HL-60/S4 (cell line): ENCODE measurements around the gene RAPGEF4.
"Not testable (repeated sequence)": the region's sequence is repeated elsewhere in the genome, so short reads cannot be mapped to it uniquely, and the experiment has no call there.

Source experiments
- in situ Hi-C: fragments of 300-500 bp; cut with MboI; formaldehyde crosslinking; loops from 2 replicates; pipeline ENCODE4 v1.14.3; 2022; ENCODE audit warnings: low sequenced_read_pairs

RAPGEF4 gene

DNA sequence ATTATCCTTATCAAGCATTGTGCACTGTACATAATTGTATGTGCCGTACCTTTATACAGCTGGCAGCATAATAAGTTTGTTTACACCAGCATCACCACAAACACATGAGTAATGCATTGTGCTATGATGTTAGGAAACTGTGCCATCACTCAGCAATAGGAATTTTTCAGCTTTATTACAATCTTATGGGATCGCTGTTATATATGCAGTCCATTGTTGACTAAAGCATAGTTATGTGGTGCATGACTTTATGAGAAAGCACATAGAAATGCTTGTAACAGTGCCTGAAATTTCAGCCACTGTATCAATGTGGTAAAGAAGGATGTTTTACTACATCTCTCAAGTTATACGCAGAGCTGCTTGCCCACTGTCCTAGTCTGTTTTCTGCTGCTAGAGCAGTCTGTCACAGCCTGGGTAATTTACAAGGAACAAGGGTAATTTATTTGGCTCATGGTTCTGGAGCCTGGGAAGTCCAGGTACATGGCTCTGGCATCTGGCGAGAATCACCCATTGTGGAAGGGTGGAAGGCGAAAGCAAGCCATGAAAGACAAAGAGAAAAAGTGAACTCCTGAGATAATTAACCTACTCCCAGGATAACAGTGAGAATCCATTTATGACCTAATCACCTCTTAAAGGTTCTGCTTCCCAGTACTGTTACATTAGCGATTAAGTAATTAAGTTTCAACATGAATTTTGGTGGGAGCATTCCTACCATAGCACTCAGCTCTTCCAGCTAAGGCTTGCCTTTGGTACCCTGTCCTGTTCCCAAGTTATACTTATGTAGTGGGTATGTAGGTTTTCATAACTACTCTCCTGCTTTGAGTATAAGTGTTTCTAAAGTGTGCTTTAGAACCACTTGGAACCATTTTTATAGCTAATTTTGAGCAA, 344.6 kb downstream of the RAPGEF4 start:
- in situ Hi-C loops, result no loop called here

DNA sequence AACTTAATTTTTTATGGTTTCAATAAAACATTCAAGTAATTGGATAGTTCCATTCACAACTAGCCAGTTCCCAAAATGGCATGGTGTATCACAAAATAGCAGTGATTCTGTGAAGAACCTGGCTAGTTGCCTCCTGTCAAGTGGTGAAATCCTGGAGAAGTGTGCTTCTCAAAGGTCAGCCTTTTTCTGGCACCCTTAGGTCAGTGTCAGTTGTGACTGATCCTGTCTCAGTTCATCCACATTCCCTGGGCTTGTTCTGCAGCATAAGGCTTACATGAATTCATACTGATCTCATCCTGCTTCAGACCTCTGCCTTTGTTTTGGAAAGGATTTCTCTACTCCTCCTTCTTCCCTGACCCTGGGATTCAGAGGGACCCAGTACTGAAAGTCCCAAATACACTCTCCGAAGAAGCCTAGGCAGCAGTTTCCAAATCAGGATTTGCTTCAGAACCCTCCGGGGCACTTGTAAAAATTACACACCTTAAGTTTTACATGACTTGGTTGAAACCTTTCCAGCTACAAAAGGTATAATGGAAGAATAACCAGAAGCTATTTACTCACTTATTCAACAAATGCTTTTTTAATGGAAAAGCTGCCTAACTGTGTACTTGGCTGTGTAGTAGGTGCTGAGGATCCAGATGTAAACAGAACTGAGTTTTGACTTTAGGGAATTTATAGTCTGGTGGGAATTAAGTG, 351.0 kb downstream of the RAPGEF4 start:
- in situ Hi-C loops, result no loop called here

DNA sequence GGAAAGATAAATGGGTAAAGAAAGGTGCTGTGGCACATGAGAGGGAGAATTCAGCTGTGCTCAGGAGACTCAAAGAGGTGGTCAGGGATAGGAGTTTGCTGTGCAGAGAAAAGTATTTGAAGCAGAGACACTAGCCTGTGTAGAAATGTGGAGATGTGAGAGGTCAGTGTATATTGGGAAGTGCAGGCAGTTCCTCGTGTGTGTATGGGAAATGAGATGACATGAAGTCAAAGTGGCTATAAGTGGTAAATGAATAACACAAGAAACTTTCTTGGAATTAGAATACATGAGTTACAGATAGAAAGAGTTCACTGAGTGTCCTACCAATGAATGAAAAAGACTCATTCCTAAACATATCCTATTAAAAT, 351.6 kb downstream of the RAPGEF4 start:
- in situ Hi-C loops, result no loop called here

DNA sequence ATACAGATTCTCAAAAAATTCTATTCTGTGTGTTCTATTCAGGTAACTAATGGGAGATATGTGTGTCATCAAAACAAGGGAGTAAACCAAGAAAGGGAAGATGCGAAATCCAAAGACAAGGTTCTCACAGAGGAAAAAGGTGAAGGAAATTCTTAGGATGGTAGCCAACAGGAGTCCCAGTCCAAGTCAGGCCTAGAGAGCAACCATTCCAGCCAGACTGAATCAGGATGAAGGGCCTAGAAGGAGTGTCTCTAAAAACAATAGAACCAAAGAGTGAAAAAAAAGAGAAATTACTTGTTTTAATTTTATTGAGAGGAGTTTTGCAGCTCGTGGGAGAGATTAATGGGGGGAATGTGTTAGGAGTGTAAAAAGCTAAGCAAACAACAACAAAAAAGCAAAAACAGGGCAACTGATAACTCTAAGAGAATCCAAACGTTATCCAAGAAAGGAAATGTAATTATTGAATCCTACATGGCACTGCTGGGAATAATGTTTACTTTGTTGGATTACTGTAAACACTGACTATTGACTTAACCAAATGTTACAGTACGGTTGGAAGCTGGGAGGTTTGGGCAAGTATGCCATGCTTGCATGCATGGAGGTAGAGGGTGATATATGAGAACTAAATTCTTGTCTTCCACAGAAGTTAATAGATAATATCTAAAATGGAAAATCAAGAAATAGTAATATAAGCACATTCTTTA, 352.3 kb downstream of the RAPGEF4 start:
- in situ Hi-C loops, result no loop called here

DNA sequence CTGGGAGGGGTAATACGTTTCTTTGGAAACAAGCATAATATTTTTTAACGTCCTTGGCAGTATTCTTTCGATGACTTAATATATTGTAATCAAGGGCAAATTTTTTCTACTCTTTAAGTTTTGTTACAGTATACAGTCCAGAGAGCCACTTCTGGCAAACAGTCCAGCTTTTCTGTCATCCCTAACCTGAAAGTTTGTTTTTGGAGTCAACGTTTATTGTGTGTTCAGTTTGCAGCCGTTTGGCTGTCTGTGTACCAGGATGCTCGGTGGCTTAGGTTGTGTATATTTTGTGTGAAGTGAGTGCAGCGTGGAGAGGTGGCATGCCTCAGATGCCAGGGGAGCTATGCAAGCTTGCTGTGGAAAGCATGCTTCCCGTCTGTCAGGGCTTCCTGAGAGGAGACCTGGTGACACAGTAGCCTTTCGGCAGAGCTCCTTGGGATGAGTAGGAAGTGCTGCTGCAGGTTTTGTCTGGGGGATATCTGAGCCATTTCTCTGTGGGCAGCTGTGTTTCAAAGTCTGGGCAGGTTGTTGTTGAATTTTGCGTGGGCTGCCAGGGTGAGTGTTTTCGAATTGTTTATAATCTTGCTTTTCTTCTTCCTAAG, 354.7 kb downstream of the RAPGEF4 start:
- in situ Hi-C loops, result no loop called here

DNA sequence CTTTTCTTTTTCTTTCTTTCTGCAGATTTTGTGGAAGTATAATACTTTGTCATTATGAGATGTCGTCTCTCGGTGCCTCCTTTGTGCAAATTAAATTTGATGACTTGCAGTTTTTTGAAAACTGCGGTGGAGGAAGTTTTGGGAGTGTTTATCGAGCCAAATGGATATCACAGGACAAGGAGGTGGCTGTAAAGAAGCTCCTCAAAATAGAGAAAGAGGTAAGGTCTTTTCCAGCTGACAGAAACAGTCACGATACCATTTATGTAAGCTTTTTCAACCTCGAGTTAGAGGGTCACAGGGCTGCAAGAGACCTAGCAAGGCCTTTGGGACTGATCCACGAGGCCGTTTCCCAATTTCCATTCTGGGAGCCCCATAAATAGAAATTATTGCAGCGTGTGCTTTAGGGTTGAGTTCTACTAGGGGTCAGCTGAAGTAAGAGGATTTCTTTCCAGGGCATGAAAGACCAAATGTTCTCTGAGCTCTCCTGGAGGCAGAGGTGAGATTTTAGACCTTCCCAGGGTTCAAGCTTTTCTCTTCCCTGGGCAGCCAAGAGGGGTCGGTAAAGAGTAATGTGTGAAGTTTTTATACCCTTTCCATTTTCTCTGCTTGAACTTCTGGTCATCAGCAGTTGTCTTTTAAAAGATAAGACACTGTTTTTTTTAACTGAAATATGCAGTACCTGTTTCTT, 355.5 kb downstream of the RAPGEF4 start:
- in situ Hi-C loops, result no loop called here

DNA sequence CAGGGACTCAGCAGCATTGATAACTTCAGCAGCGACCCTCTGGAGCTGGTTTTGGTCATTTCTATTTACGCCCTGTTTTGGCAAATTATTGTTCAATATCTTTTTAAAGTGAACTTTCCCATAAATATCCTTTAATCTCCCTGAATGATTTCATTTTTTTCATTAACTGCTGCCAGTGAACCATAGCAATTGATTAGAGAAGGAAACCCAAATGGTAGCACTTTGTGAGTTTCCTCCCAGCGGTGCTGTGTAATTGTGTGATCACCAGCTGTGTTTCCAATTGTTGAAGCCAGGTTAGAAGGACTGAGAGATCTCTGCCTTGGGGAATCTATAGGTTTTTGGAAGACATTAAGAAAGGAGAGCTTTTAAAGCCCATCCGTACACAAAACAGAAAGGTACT, 356.3 kb downstream of the RAPGEF4 start:
- in situ Hi-C loops, result no loop called here

DNA sequence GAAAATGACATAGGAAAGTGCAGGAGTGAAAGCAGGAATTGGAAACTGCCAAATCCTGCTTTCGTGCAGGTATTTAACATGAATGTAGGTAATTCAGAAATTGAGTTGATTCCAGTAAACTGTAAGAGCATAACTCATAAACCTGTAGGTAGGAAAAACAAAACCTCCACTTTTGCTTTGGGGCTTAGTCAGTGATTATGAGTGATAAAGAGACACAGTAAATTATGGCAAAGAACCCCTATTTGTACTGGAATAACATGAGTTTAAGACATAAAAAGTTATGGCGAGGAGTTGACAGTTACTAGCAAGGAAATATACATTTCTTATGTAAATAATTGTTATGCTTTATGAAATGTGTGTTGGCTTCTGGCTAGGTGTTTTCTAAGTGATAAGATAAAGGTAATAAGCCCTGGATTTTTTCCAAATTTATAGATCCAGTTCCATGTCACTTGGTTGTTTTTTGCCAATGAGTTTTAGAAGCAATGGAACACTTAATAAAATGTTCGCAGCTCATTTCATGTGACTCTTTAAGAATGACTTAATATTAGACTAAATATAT, 357.3 kb downstream of the RAPGEF4 start:
- in situ Hi-C loops, result no loop called here

DNA sequence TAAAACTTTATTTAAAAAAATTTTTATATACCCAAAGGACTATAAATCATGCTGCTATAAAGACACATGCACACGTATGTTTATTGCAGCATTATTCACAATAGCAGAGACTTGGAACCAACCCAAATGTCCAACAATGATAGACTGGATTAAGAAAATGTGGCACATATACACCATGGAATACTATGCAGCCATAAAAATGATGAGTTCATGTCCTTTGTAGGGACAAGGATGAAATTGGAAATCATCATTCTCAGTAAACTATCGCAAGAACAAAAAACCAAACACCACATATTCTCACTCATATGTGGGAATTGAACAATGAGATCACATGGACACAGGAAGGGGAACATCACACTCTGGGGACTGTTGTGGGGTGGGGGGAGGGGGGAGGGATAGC, 358.0 kb downstream of the RAPGEF4 start:
- in situ Hi-C loops, result not testable (repeated sequence)

DNA sequence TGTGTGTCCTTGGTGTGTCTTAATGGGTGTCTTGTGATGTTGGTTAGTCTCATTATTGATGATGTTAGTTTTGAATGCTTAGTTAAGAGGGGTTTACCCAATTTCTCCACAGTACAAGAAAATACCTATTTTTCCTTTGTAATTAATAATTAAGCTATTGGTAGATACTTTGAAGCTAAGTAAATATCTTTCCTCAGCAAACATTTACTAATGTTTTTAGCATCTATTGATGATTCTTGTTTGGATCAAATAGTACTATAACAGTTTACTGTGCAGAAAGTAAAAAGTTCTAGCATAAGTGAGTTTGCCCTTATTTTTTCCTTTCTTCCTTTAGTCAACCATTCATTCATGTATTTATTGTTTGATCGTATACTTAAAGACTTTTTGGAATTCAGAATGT, 359.1 kb downstream of the RAPGEF4 start:
- in situ Hi-C loops, result no loop called here

DNA sequence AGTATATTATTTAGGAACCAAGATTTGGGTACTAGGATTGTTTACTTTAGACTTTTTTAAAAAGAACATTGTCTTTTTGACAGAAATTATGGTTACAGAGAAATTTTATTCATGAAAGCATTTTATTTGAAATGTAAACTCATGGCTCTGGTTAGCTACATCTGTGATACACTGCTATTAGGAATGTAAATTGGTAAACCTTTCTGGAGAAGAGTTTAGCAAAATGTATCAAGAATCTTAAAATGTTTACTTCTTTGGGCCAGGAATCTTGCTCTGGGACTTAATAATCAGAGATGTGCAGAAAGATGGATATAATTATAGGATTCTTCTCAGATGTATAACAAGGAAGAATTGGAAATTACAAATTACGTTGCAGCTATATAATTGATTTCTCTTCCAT, 359.7 kb downstream of the RAPGEF4 start:
- in situ Hi-C loops, result no loop called here

DNA sequence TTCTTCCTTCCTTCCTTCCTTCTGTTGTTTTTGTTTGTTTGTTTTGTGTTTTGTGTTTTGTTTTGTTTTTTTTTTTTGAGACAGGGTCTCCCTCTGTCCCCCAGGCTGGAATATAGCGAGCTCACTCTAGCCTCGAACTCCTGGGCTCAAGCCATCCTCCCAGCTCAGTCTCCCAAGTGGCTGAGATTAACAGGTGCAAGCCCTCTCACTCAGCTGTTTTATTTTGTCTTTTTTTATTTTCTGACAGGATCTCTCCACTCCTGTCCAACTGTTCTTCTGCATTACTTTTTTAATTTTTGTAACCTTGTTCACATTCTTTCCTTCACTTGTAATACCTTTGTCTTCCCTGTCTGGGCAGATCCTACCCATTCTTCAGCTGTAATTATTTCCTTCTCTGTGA, 363.6 kb downstream of the RAPGEF4 start:
- in situ Hi-C loops, result no loop called here

DNA sequence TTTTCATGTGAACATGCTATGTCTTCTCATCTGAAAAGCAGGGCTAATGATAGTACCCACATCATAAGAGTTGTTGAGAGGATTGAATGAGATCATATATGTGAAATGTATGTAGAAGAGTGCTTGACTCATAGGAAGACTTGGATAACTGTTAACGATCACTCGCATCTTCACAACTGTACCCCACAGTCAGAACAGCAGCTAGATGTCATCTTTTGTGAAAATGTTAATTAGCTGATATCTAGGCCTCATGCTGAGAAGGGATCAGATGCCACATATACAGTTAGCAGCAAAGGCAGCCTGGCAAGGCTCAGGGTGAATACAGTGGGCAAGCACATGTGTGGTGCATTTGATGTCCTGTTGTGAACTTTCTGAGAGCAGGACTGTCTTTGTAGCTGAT, 364.2 kb downstream of the RAPGEF4 start:
- in situ Hi-C loops, result no loop called here

DNA sequence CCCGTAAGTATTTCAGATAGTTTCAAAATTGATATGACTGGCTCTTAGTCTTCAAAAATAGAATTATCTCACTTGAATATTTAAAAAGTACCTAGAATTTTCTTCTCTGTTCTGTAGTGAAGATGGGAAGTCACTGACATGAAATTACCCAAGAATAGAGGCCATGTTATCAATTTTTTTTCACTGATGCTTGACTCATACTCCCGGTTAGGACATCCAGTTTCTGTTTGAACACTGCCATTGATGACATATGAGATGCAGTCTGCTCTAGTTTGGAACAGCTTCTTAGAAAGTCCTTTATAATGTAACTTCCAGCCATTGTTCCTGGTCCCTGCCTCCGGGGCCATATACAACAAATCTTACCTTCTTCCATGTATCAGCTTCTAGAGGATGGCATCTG, 366.0 kb downstream of the RAPGEF4 start:
- in situ Hi-C loops, result no loop called here
